Dermis microvascular lymphatic vessel endothelial cell (primary cell): ENCODE measurements around the gene RORB. TPM values are rescaled to one million over a fixed set of nuclear protein-coding genes. Genes with fewer than 3 reads are reported as not detected.
"Not testable (repeated sequence)": the region's sequence is repeated elsewhere in the genome, so short reads cannot be mapped to it uniquely, and the experiment has no call there.

ENCODE experiments used
- DNase-seq, 2 donors: peaks; one replicate each; pipeline versions ENCODE4 v3.0.0 to v3.0.0-alpha.2; 2010; ENCODE audit warnings: low read depth in 2 of 2
- total RNA-seq: library from RNA; depleted of rRNA; stranded (reverse); fragments of >200 nt; gene quantifications from 2 replicates; pipeline ENCODE4 v1.2.1, GENCODE V29; 2014

Gene RORB
- total RNA-seq, 1 donor from 2014 or later, result not detected

DNA sequence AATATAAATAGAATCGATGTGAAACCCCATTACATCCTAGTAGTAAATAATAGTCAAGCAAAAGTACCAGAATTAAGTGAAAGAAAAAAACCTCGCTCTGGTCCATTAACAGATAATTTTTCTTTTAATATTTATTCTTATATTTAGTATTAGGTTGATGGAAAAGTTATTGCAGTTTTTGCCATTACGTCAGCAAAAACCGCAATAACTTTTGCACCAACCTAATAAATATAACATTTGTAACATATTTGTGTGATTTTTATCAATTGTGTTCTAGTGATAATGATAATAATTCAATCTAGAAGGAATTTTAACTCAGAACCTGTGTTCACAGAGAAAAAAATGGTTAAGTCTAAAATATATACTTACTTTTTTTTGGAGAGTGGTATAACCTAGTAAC, 16.1 kb downstream of the RORB start:
- DNase-seq, result no peak

GRCh38 chr9:74517188-74517587, 20.1 kb downstream of the RORB start:
- no peak for DNase-seq

DNA sequence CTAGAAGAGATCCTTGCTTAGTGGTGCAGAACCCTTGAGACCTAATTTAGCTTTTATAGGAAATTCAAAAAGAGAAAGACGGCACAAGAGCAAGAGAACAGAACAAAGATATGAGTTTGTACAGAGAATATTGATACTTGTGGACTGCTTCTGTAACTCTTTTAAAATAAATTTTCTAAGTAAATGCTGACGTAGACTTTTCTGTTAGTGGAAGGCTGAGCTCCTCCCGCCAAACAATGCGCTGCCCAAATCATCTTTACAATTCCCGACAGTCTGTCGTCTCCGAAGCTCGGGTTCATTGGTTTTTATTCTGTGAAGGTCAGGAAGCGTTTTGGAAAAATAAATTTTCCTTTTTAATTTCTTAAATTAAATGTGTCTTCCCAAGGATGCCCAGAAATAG, 22.3 kb downstream of the RORB start:
- DNase-seq, result no peak

DNA sequence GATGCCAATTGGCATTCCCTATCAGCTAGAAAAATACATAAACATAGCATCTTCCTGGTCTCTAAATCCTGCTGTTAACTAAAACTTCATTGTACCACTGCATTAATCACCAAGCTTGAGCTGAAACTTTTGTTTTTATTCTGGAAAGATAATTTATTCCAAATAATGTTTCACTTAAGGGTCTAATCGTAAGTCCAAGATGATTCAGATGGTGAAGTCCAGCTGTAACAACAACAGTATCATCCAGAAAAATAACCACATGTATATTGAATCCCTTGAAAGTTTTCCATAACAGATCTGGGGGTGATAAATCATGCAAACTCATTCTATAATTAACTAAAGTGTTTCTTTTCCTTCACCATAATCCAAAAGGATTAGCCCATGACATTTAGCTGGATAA, 23.9 kb downstream of the RORB start:
- DNase-seq, result no peak

DNA sequence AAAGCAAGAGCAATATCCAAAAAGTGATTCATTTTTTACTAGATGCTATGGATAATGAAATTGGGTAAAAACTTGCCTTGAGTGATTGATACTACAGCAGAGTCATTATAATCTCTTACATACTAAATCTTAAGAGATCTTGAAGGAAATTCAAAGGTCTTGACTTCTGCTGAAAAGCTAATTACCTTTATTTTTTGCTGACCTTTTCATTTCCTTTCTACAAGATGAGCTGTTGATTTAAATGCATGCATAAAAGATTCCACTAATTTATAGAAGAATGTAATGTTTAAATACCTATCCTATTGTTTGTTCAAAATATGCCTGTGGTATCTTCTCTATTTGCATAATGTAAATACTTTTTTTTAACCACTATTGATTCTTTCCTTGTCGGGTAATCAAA, 27.2 kb downstream of the RORB start:
- no peak for DNase-seq

DNA sequence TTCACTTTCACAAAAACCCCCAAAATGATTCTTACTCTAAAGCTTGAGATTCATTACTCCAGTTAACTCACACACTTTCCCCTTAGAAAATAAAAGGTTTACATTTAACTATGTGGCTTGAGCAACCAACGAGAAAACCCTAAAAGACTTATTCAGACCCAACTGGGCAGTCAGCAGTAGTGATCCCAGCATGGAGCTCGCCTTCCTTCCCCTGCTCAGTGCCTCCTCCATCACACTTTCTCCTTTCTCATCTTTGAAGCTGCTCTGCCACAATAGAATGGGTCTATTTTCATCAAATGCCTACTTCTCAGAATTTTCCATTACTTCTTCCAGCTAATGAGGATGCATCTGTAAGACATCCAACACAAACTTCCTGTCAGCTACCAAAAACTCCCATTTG, 29.1 kb downstream of the RORB start:
- no peak for DNase-seq

GRCh38 chr9:74527718-74528117, 30.6 kb downstream of the RORB start:
- no peak for DNase-seq

- DNase-seq, result no peak
Measured at GRCh38 chr9:74528207-74528606, 31.1 kb downstream of the RORB start.

GRCh38 chr9:74530458-74530857, 33.3 kb downstream of the RORB start:
- not testable (repeated sequence) for DNase-seq

DNA sequence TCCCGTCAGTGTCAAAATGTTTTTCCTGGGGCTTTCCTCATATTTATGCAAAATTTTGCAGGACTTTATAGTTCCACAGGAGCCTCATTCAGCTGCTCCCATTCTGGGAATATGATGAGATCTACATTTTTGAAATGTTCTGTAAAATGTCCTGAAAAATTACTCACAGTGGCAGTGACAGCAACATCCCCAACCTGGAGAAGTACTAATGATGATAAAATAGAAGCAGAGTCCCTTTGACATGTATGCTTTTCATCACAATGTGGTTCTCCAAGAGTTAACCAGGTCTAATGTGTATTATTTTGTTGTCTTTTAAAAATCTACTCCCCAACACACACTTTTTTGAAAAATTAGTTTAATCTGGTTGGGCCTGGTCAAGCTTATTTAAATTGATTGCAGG, 36.1 kb downstream of the RORB start:
- DNase-seq, result no peak

DNA sequence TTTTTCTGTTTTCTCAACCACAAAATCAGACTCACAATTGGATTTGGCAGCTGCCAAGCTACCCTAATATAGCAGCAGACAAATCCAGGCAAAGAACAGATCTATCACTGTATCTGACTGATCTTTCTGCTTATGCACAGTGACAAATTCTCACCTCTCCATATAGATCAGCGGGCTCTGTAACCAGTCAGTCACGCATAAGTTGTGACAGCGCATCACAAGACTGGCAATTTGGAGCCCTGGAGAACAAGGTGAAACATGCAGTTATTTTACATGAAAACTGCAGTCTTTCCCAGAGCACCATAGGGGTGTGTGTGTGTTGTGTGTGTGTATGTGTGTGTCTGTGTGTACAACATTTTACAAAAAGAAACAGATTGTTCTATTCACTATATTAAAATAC, 37.7 kb downstream of the RORB start:
- no peak for DNase-seq

DNA sequence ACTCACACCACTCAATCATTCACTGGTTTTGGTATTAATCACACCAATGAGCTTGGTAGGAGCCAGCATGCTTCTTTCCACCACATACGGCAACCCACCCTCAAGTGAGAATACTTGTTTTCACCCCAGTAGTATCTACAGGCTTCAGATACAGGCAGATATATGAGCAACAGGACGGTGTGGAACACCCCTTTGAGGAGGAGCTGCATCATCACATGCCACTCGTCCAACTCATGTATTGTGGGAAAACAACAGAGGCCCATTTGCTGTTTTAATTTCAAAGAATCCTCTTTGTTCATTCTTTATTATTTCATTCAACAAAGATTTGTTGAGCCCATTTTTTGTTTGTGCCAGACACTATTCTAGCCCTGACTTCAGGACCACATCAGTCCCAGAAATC, 46.0 kb downstream of the RORB start:
- no peak for DNase-seq

DNA sequence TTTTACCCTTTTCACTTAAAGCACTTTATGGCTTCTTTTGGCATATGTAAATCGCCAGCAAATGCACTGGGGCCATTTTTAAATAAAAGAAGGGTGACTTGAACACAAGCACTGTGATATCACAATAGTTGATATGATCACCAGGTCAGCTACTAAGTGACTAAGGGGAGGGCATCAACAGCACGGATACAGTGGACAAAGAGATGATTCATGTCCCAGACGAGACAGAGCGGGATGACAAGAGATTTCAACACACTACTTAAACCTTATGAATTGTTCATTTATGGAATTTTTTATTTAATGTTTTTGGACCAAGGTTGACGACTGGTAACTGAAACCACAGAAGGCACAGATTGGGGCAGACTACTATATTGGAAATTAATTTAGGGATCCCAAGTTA, 54.1 kb downstream of the RORB start:
- DNase-seq, result no peak

GRCh38 chr9:74554751-74555419, 57.8 kb downstream of the RORB start:
- DNase-seq, result no peak

DNA sequence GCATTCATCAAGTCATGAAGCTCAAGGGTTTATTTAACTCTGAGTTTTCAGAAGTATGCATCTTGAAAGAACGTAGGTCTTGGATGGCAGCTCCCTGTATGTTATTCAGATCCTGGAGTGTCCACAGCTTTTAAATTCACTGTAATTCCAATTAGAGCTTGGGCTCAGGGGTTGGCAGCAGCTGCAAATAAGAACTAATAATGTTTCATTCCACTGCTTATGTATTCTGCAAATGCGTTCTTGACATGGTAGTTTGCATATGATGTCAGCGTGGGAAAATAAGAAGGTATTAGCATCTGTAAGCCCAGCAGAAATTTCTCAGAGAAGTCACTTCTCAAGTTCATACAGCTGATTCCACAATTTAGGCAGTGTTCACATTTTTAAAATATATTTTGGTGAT, 58.4 kb downstream of the RORB start:
- no peak for DNase-seq

- DNase-seq, result no peak
Measured at GRCh38 chr9:74556685-74557084, 59.5 kb downstream of the RORB start.

DNA sequence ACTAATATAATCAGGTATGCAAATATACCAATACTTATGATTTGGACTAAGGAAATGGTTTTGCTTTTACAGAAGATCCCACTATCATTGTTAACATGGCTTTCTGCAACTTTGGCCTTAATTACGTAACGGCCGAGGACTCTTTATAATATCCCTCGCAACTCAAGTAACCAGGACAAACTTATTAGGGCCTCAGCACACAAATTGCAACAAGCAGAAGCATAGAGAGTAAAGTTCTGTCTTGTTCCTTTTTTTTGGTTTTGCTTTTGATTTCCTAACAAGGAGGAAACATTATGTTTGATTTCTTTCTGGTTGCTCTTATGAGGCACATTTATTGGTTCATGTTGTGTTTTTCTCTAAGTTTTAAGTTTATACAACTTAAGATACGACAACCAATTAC, 60.4 kb downstream of the RORB start:
- DNase-seq, result no peak

DNA sequence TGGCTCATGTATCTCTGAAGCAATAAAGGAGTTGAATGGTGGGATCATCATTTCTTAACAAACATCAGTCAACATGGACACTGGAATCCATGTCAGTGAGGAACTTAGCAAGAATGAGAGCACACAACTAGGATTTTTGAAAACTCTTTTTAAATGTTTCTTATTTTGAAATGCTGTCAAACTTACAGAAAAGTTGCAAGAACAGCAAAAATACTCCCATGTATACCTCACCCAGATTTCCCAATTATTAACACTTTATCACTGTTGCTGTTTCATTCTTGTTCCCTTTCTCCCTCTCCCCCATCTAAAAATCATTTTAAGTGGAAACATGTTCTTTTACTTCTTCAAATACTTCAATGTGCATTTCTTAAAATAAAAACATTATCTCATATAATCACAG, 65.5 kb downstream of the RORB start:
- DNase-seq, result no peak

- peak; percentile 10 to 39 for DNase-seq
Measured at GRCh38 chr9:74570879-74571512, 73.9 kb downstream of the RORB start.

- DNase-seq, result no peak
Measured at GRCh38 chr9:74573640-74574191, 76.6 kb downstream of the RORB start.

GRCh38 chr9:74576176-74576575, 79.0 kb downstream of the RORB start:
- DNase-seq, result no peak

DNA sequence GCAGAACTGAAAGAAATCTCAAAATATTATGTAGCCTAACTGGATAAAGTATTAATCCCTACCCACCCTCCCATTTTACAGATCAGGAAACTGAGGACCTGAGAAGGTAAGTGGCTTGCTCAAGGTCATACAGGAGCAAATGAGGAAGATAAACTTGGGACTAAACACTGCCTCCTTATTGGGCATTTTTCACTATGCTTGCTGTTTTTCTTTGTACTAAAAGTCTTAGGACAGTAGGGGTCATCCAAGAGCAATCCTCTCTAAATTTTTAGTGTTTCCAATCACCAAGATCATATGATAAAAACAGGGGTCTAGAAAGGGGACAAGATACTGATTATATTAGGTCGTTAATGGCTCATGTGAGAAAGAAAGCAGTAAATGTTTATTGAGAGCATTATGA, 80.8 kb downstream of the RORB start:
- DNase-seq, result no peak

- no peak for DNase-seq
Measured at GRCh38 chr9:74589576-74589975, 92.4 kb downstream of the RORB start.
